ENCODE data around the gene CEACAM6.

The CEACAM6 gene

GRCh38 chr19:41799444-41800000 is 44.2 kb downstream of the CEACAM6 start:
- no peak for DNase-seq

- no peak for DNase-seq
Observed at GRCh38 chr19:41801031-41801430, 45.7 kb downstream of the CEACAM6 start.

- no peak for DNase-seq
Observed at GRCh38 chr19:41801792-41802211, 46.5 kb downstream of the CEACAM6 start.

GRCh38 chr19:41802770-41803169 is 47.4 kb downstream of the CEACAM6 start:
- DNase-seq: no peak

GRCh38 chr19:41804336-41804735 is 49.0 kb downstream of the CEACAM6 start:
- no peak for DNase-seq

- DNase-seq: no peak
Observed at GRCh38 chr19:41807176-41807575, 51.8 kb downstream of the CEACAM6 start.

- peak; percentile 51 for DNase-seq
Observed at GRCh38 chr19:41808663-41809566, 53.6 kb downstream of the CEACAM6 start.

- no peak for DNase-seq
Observed at GRCh38 chr19:41810301-41810700, 55.0 kb downstream of the CEACAM6 start.

GRCh38 chr19:41811036-41811435 is 55.7 kb downstream of the CEACAM6 start:
- DNase-seq: peak; percentile 48

- no peak for DNase-seq
Observed at GRCh38 chr19:41811981-41812380, 56.7 kb downstream of the CEACAM6 start.

GRCh38 chr19:41813911-41814310 is 58.6 kb downstream of the CEACAM6 start:
- DNase-seq: no peak

- DNase-seq: no peak
Observed at GRCh38 chr19:41815301-41815700, 60.0 kb downstream of the CEACAM6 start.

- no peak for DNase-seq
Observed at GRCh38 chr19:41816761-41817160, 61.4 kb downstream of the CEACAM6 start.

- DNase-seq: peak; percentile 44
Observed at GRCh38 chr19:41821003-41821735, 65.8 kb downstream of the CEACAM6 start.
